Measurements from ENCODE around the gene RPS15. TPM values are rescaled to one million over a fixed set of nuclear protein-coding genes. Genes with fewer than 3 reads are reported as not detected.

The RPS15 gene
- total RNA-seq, 2 experiments from 2014 or later: 1,854 to 1,879 TPM

GRCh38 chr19:1461862-1462261 is 23.7 kb downstream of the RPS15 start:
- Mint-ChIP-seq H3K36me3 (ENCODE audit: low read depth) (no peaks in the 10 kb centered on the region), H3K9me3 (no peaks in the 10 kb centered on the region), H3K4me3 (no peak overlapping the region), H3K4me1 (ENCODE audit: low read depth) (peaks cover 2% of the 10 kb centered on the region), H3K27ac (no peak overlapping the region), H3K27me3 (peaks cover 14% of the 10 kb centered on the region)
- no peak for ATAC-seq
- ChIA-PET POLR2A (interaction anchor here (0.9 kb wide), 1 partner anchor 11 kb away, joined by 3 read pairs; no protein-coding TSS in a partner anchor), CTCF (no interaction called here)
- TF ChIP-seq CTCF (IDR thresholded peaks at IDR 0.05): no peak
- DNase-seq: no peak
- intact Hi-C loops (cut with micrococcal nuclease): no loop called here

- peak; percentile 52 for ATAC-seq
- Mint-ChIP-seq H3K4me3 (no peak overlapping the region), H3K27me3 (peaks cover 5% of the 10 kb centered on the region), H3K36me3 (ENCODE audit: low read depth) (no peaks in the 10 kb centered on the region), H3K27ac (no peak overlapping the region), H3K4me1 (ENCODE audit: low read depth) (peaks cover 3% of the 10 kb centered on the region), H3K9me3 (no peaks in the 10 kb centered on the region)
- peak; percentile 50 for TF ChIP-seq CTCF (IDR thresholded peaks at IDR 0.05)
- CTCF ChIA-PET: interaction anchor here (0.7 to 1.7 kb wide), 8 partner anchors 8 to 281 kb away, joined by 3 to 13 read pairs (median 3); no protein-coding TSS in a partner anchor
- DNase-seq: peak; percentile 56
- POLR2A ChIA-PET: interaction anchor here (0.7 to 1.4 kb wide), 7 partner anchors 7 to 124 kb away, joined by 3 to 6 read pairs (median 3); partner anchors contain the start of gene PLK5
- intact Hi-C loops (cut with micrococcal nuclease): no loop called here
Observed at GRCh38 chr19:1465191-1466016, 27.2 kb downstream of the RPS15 start.

- Mint-ChIP-seq H3K4me3 (no peak overlapping the region), H3K36me3 (ENCODE audit: low read depth) (no peaks in the 10 kb centered on the region), H3K4me1 (ENCODE audit: low read depth) (peaks cover 3% of the 10 kb centered on the region), H3K27ac (no peak overlapping the region), H3K9me3 (no peaks in the 10 kb centered on the region), H3K27me3 (peaks cover 6% of the 10 kb centered on the region)
- DNase-seq (no peak), ATAC-seq (no peak)
- TF ChIP-seq CTCF (IDR thresholded peaks at IDR 0.05): peak; percentile 28
- ChIA-PET CTCF (interaction anchor here (0.7 to 1.7 kb wide), 8 partner anchors 8 to 281 kb away, joined by 3 to 13 read pairs (median 3); no protein-coding TSS in a partner anchor), POLR2A (interaction anchor here (0.7 to 1.4 kb wide), 8 partner anchors 8 to 124 kb away, joined by 3 to 6 read pairs (median 3); partner anchors contain the start of gene PLK5)
- intact Hi-C loops (cut with micrococcal nuclease): no loop called here
Observed at GRCh38 chr19:1466018-1466460, 27.8 kb downstream of the RPS15 start.

GRCh38 chr19:1466461-1467214 is 28.4 kb downstream of the RPS15 start:
- Mint-ChIP-seq H3K27ac (no peak overlapping the region), H3K36me3 (ENCODE audit: low read depth) (no peaks in the 10 kb centered on the region), H3K9me3 (no peaks in the 10 kb centered on the region), H3K27me3 (peaks cover 7% of the 10 kb centered on the region), H3K4me3 (no peak overlapping the region), H3K4me1 (ENCODE audit: low read depth) (peaks cover 7% of the 10 kb centered on the region)
- no peak for TF ChIP-seq CTCF (IDR thresholded peaks at IDR 0.05)
- DNase-seq (no peak), ATAC-seq (no peak)
- intact Hi-C loops (cut with micrococcal nuclease): no loop called here
- CTCF ChIA-PET: interaction anchor here (0.7 to 1.7 kb wide), 8 partner anchors 9 to 142 kb away, joined by 3 to 13 read pairs (median 3); no protein-coding TSS in a partner anchor
- POLR2A ChIA-PET: interaction anchor here (0.6 to 1.4 kb wide), 7 partner anchors 9 to 57 kb away, joined by 3 to 6 read pairs (median 3); partner anchors contain the start of gene PLK5
